Neural progenitor cell (in vitro differentiated cells): ENCODE measurements around the gene ALDH3B1.
"Not testable (repeated sequence)": the region's sequence is repeated elsewhere in the genome, so short reads cannot be mapped to it uniquely, and the experiment has no call there.

Experiments used
- CTCF ChIP-seq: fragments of 200-600 bp; sonication (generic); IDR thresholded peaks from 2 replicates; pipeline ENCODE4 v1.5.1; 2017; ENCODE audit warnings: antibody characterized with exemption, mild to moderate bottlenecking
- EZH2 ChIP-seq: fragments of 200-600 bp; sonication (generic); IDR thresholded peaks from 2 replicates; pipeline ENCODE4 v1.6.1; 2017; ENCODE audit warnings: antibody characterized with exemption, mild to moderate bottlenecking, moderate library complexity
- EZH2phosphoT487 ChIP-seq: fragments of 200-600 bp; sonication (generic); IDR thresholded peaks from 2 replicates; pipeline ENCODE4 v1.6.1; 2017; ENCODE audit warnings: antibody characterized with exemption

DNA sequence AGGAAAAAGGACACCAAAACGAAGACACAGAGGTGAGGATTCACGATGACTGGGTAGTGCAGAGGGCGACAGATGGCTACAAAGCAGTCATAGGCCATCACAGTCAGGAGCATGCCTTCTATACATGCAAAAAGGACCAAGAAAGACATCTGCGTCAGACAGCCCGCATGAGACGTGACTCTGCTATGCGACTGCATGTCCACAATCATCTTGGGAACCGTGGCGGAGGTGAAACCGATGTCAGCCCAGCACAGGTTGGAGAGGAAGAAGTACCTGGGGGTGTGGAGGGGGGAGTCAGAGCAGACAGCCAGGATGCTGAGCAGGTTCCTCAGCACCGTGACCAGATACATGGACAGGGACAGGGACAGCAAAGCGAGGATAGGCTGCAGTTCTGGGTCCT, 35.4 kb upstream of the ALDH3B1 start:
- TF ChIP-seq CTCF, EZH2, EZH2phosphoT487: not testable (repeated sequence)
